Nephron (organoid): Measurements from ENCODE around the gene GRIK2.

ENCODE experiments used
- H3K27ac Mint-ChIP-seq, 3 experiments: 2 replicates each; pipeline ENCODE4 v1.8.0; 2020; ENCODE audit warnings: mixed read lengths in 3 of 3, mild to moderate bottlenecking in 2 of 3, moderate library complexity in 1 of 3
- H3K27me3 Mint-ChIP-seq: 2 replicates; pipeline ENCODE4 v1.8.0; 2021; ENCODE audit warnings: low read depth, mild to moderate bottlenecking, moderate library complexity, mixed read lengths
- H3K36me3 Mint-ChIP-seq: 2 replicates; pipeline ENCODE4 v1.8.0; 2020; ENCODE audit warnings: low read depth, mixed read lengths
- H3K4me1 Mint-ChIP-seq: 2 replicates; pipeline ENCODE4 v1.8.0; 2020; ENCODE audit warnings: mixed read lengths
- H3K4me3 Mint-ChIP-seq, 3 experiments: 2 replicates each; pipeline ENCODE4 v1.8.0; 2020; ENCODE audit warnings: mild to moderate bottlenecking in 3 of 3, mixed read lengths in 3 of 3, moderate library complexity in 2 of 3
- H3K9me3 Mint-ChIP-seq: 2 replicates; pipeline ENCODE4 v1.8.0; 2020; ENCODE audit warnings: mixed read lengths
- TF ChIP-seq, protein P1 (sequence below), 3 experiments: fragments of 200-600 bp; sonication (generic); IDR thresholded peaks; one replicate each; pipeline ENCODE4 v1.5.0; 2021; ENCODE audit warnings: antibody characterized with exemption in 3 of 3; ENCODE audit not compliant: unreplicated experiment in 3 of 3

Gene GRIK2

DNA sequence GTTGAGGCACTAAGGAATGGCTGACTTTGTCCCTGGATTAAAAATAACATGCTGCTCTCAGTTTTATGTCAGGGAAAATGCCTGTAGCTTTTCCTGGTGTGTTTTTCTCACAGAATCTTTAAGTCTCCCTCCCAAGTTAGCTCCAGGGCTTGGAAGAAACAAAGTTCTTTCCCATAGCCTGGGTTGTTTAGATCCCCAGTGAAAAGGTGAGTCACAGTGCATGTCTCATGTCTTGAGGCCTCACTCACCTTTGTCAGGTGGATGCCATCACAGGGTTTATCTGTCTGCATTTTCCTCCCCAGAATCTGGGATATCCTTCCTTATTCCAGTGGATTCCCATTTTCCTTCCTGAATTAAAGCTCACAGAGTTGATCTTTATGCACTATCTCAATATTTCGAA is 722.4 kb downstream of the GRIK2 start:
- H3K27ac Mint-ChIP-seq, result no peak overlapping the region
- H3K36me3 Mint-ChIP-seq, result no peaks in the 10 kb centered on the region
- H3K27me3 Mint-ChIP-seq, result no peaks in the 10 kb centered on the region
- no peaks in the 10 kb centered on the region for H3K4me1 Mint-ChIP-seq
- TF ChIP-seq, protein P1, sequence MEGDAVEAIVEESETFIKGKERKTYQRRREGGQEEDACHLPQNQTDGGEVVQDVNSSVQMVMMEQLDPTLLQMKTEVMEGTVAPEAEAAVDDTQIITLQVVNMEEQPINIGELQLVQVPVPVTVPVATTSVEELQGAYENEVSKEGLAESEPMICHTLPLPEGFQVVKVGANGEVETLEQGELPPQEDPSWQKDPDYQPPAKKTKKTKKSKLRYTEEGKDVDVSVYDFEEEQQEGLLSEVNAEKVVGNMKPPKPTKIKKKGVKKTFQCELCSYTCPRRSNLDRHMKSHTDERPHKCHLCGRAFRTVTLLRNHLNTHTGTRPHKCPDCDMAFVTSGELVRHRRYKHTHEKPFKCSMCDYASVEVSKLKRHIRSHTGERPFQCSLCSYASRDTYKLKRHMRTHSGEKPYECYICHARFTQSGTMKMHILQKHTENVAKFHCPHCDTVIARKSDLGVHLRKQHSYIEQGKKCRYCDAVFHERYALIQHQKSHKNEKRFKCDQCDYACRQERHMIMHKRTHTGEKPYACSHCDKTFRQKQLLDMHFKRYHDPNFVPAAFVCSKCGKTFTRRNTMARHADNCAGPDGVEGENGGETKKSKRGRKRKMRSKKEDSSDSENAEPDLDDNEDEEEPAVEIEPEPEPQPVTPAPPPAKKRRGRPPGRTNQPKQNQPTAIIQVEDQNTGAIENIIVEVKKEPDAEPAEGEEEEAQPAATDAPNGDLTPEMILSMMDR (IDR thresholded peaks at IDR 0.05; ENCODE audit: unreplicated experiment in 3 of 3), result no peak
- no peaks in the 10 kb centered on the region for H3K9me3 Mint-ChIP-seq
- H3K4me3 Mint-ChIP-seq, result no peak overlapping the region

DNA sequence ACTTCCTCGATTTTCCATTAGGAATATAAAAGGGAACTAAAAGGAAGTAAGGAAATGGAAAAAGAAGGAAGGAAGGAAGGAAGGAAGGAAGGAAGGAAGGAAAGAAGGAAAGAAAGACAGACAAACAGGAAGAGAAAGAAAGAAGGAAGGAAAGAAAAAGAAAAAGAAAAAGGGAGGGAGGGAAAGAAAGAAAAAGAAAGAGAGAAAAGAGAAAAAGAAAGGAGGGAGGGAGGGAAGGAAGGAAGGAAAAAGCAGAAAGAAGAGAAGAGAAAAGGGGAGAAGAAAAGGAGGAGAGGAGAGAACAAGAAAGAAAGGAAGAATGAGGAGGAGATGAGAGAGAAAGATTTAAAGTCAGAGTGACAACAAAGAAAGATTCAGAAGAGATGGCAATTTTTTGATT is 724.5 kb downstream of the GRIK2 start:
- Mint-ChIP-seq H3K4me1 (no peaks in the 10 kb centered on the region), H3K4me3 (no peak overlapping the region), H3K9me3 (no peaks in the 10 kb centered on the region), H3K27me3 (no peaks in the 10 kb centered on the region), H3K36me3 (no peaks in the 10 kb centered on the region), H3K27ac (no peak overlapping the region)
- TF ChIP-seq, protein P1 (IDR thresholded peaks at IDR 0.05; ENCODE audit: unreplicated experiment in 3 of 3), result no peak
